Stimulated activated CD8-positive, alpha-beta memory T cell treated with anti-CD3 and anti-CD28 coated beads, Interleukin-15, amount 100 ng/mL, for 24 hours (primary cell): ENCODE results near the gene C1QL3.

Experiments
- DNase-seq: peaks from one replicate; pipeline ENCODE4 v3.0.0-alpha.2; 2020; ENCODE audit warnings: low read depth

The C1QL3 gene

GRCh38 chr10:16493884-16494536, 27.7 kb downstream of the C1QL3 start:
- DNase-seq, result no peak

- no peak for DNase-seq
Measured at GRCh38 chr10:16491933-16492332, 29.7 kb downstream of the C1QL3 start.

- no peak for DNase-seq
Measured at GRCh38 chr10:16490511-16490910, 31.2 kb downstream of the C1QL3 start.

- no peak for DNase-seq
Measured at GRCh38 chr10:16483241-16483917, 38.3 kb downstream of the C1QL3 start.

GRCh38 chr10:16481052-16481728, 40.5 kb downstream of the C1QL3 start:
- DNase-seq, result no peak

GRCh38 chr10:16478801-16479200, 42.9 kb downstream of the C1QL3 start:
- no peak for DNase-seq

- DNase-seq, result no peak
Measured at GRCh38 chr10:16477757-16478156, 43.9 kb downstream of the C1QL3 start.

- no peak for DNase-seq
Measured at GRCh38 chr10:16472828-16473227, 48.9 kb downstream of the C1QL3 start.

- DNase-seq, result no peak
Measured at GRCh38 chr10:16470747-16471146, 50.9 kb downstream of the C1QL3 start.

- no peak for DNase-seq
Measured at GRCh38 chr10:16466001-16466400, 55.7 kb downstream of the C1QL3 start.
